Measurements from ENCODE around the gene FLNC. TPM values are rescaled to one million over a fixed set of nuclear protein-coding genes. Genes with fewer than 3 reads are reported as not detected.

Gene FLNC
- polyA plus RNA-seq, 1 donor from 2014 or later, result 0.36 TPM

GRCh38 chr7:128838981-128839731, 8.9 kb downstream of the FLNC start:
- Histone ChIP-seq H3K9me2 (ENCODE audit: insufficient read depth, low read length) (no peaks in the 10 kb centered on the region), H3K27me3 (ENCODE audit: insufficient read depth, low read depth, low read length) (no peaks in the 10 kb centered on the region), H4K20me1 (ENCODE audit: insufficient read depth) (no peaks in the 10 kb centered on the region), H3K4me2 (ENCODE audit: low read length) (no peak overlapping the region), H3K27ac (ENCODE audit: low read length) (no peak overlapping the region), H3K9ac (ENCODE audit: low read length) (no peak overlapping the region), H3K9me3 (ENCODE audit: low read length) (no peaks in the 10 kb centered on the region), H2AFZ (ENCODE audit: low read depth, low read length) (no peak overlapping the region), H3K4me3 (ENCODE audit: low read length) (no peak overlapping the region), H3K79me2 (replicated peaks; ENCODE audit: insufficient read depth, low read length) (no peaks in the 10 kb centered on the region), H3K36me3 (ENCODE audit: insufficient read depth, low read length) (no peaks in the 10 kb centered on the region), H3F3A (ENCODE audit: insufficient read depth, low read length, poor library complexity, severe bottlenecking) (no peaks in the 10 kb centered on the region)
- TF ChIP-seq SMC3 (conservative IDR thresholded peaks at IDR 0.05; ENCODE audit: poor library complexity), result no peak
- no peak for TF ChIP-seq EZH2 (IDR thresholded peaks at IDR 0.05; ENCODE audit: borderline replicate concordance, insufficient read depth, low read length, poor library complexity, severe bottlenecking)
- TF ChIP-seq REST (IDR thresholded peaks at IDR 0.05; ENCODE audit: borderline replicate concordance), result no peak
- TF ChIP-seq POLR2AphosphoS5 (IDR thresholded peaks at IDR 0.05), result no peak
- no peak for TF ChIP-seq TAF1 (IDR thresholded peaks at IDR 0.05; ENCODE audit: low read depth)
- TF ChIP-seq EP300 (conservative IDR thresholded peaks at IDR 0.05; ENCODE audit: poor library complexity, severe bottlenecking), result no peak
- TF ChIP-seq MXI1 (conservative IDR thresholded peaks at IDR 0.05; ENCODE audit: poor library complexity, severe bottlenecking), result no peak
- TF ChIP-seq CTCF (IDR thresholded peaks at IDR 0.05; ENCODE audit: poor library complexity, severe bottlenecking), result no peak
- no peak for TF ChIP-seq RAD21 (conservative IDR thresholded peaks at IDR 0.05)

- Histone ChIP-seq H3K79me2 (replicated peaks; ENCODE audit: insufficient read depth, low read length) (no peaks in the 10 kb centered on the region), H3F3A (ENCODE audit: insufficient read depth, low read length, poor library complexity, severe bottlenecking) (no peaks in the 10 kb centered on the region), H3K27ac (ENCODE audit: low read length) (no peak overlapping the region), H3K4me3 (ENCODE audit: low read length) (no peak overlapping the region), H3K9me3 (ENCODE audit: low read length) (no peaks in the 10 kb centered on the region), H3K9me2 (ENCODE audit: insufficient read depth, low read length) (no peaks in the 10 kb centered on the region), H4K20me1 (ENCODE audit: insufficient read depth) (no peaks in the 10 kb centered on the region), H3K36me3 (ENCODE audit: insufficient read depth, low read length) (no peaks in the 10 kb centered on the region), H2AFZ (ENCODE audit: low read depth, low read length) (no peak overlapping the region), H3K9ac (ENCODE audit: low read length) (no peak overlapping the region), H3K27me3 (ENCODE audit: insufficient read depth, low read depth, low read length) (no peaks in the 10 kb centered on the region), H3K4me2 (ENCODE audit: low read length) (no peak overlapping the region)
- TF ChIP-seq EP300 (conservative IDR thresholded peaks at IDR 0.05; ENCODE audit: poor library complexity, severe bottlenecking) (no peak), POLR2AphosphoS5 (IDR thresholded peaks at IDR 0.05) (no peak), TAF1 (IDR thresholded peaks at IDR 0.05; ENCODE audit: low read depth) (no peak), RAD21 (conservative IDR thresholded peaks at IDR 0.05) (no peak), REST (IDR thresholded peaks at IDR 0.05; ENCODE audit: borderline replicate concordance) (no peak), CTCF (IDR thresholded peaks at IDR 0.05; ENCODE audit: poor library complexity, severe bottlenecking) (no peak), EZH2 (IDR thresholded peaks at IDR 0.05; ENCODE audit: borderline replicate concordance, insufficient read depth, low read length, poor library complexity, severe bottlenecking) (no peak), MXI1 (conservative IDR thresholded peaks at IDR 0.05; ENCODE audit: poor library complexity, severe bottlenecking) (no peak), SMC3 (conservative IDR thresholded peaks at IDR 0.05; ENCODE audit: poor library complexity) (no peak)
These were observed 9.6 kb downstream of the FLNC start for GRCh38 chr7:128839751-128840177.
